GM23338 (cell line): ENCODE data around the gene OTUD1.

ENCODE experiments used
- CREB1 ChIP-seq: fragments of 250-450 bp; sonication (Bioruptor Pico); IDR thresholded peaks from 2 replicates; pipeline ENCODE4 v1.5.0; 2020; ENCODE audit warnings: low read depth, mild to moderate bottlenecking, moderate library complexity
- CTCF ChIP-seq, 2 experiments: fragments of 200-600 bp in 1 of 2; sonication (generic) in 1 of 2; conservative IDR thresholded peaks; 2 replicates each; pipeline versions ENCODE4 v1.5.1 to v1.6.1; 2016 to 2017; ENCODE audit warnings: antibody characterized with exemption in 2 of 2, low read depth in 2 of 2, mild to moderate bottlenecking in 2 of 2, moderate library complexity in 1 of 2
- POLR2AphosphoS5 ChIP-seq: IDR thresholded peaks from 2 replicates; pipeline ENCODE4 v1.6.1; 2016; ENCODE audit warnings: antibody characterized with exemption, low read depth
- REST ChIP-seq: IDR thresholded peaks from one replicate; pipeline ENCODE4 v1.6.1; 2018; ENCODE audit warnings: antibody characterized with exemption; ENCODE audit not compliant: unreplicated experiment

GRCh38 chr10:23442936-23443335 is 4.1 kb downstream of the OTUD1 start:
- no peak for TF ChIP-seq CTCF (conservative IDR thresholded peaks at IDR 0.05; ENCODE audit: low read depth in 2 of 2)
- no peak for TF ChIP-seq POLR2AphosphoS5
- no peak for TF ChIP-seq REST
- no peak for TF ChIP-seq CREB1 (CRISPR knock-in tag)
